ACHN (cell line): ENCODE measurements around the gene PCDH1.
A peak's percentile ranks its signal among the peaks of the same experiment; 100 is the strongest.
"Not testable (repeated sequence)": the region's sequence is repeated elsewhere in the genome, so short reads cannot be mapped to it uniquely, and the experiment has no call there.

Experiments
- DNase-seq: peaks from one replicate; pipeline ENCODE4 v3.0.0-alpha.2; 2015
- in situ Hi-C: cut with HindIII; loops from 2 replicates; pipeline ENCODE4 v1.10.0; 2017; ENCODE audit warnings: low sequenced_read_pairs, low pct_ligation_motif_present, low pct_unique_long_range_greater_than_20kb

PCDH1 gene

DNA sequence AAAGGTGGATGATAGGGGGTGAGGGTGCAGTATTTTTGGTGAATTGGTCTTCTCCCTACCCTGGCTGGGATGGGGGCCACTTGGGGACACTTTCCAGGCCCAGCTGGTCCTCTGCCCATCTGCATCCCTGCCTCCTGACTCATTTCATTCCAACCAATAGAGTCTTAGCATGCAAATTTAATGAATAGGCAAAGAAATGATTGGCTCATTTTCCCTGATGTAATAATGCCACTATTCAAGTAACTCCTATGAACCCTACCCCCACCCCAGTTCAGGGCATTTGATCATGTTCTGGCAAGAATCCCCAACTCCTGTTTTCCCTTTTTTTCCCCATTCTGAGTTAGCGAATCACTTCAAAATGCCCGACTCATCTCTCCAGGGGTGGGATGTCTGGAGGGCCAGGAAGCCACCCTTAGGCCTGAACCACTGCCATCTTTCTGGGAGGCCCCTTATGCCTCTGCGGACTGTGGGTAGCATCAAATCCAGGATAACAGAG, 56.7 kb downstream of the PCDH1 start:
- peak; percentile 81 for DNase-seq

DNA sequence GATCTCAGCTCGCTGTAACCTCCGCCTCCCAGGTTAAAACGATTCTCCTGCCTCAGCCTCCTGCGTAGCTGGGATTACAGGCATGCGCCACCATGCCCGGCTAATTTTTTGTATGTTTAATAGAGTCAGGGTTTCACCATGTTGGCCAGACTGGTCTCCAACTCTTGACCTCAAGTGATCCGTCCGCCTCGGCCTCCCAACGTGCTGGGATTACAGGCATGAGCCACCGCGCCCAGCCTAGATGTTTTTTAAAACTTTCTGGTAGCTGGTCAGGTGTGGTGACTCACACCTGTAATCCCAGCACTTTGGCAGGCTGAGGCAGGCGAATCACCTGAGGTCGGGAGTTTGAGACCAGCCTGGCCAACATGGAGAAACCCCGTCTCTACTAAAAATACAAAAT, 57.5 kb downstream of the PCDH1 start:
- in situ Hi-C loops, DNase-seq: not testable (repeated sequence)

More for the DNA sequence above, 56.7 kb downstream of the PCDH1 start:
- in situ Hi-C loops = no loop called here

DNA sequence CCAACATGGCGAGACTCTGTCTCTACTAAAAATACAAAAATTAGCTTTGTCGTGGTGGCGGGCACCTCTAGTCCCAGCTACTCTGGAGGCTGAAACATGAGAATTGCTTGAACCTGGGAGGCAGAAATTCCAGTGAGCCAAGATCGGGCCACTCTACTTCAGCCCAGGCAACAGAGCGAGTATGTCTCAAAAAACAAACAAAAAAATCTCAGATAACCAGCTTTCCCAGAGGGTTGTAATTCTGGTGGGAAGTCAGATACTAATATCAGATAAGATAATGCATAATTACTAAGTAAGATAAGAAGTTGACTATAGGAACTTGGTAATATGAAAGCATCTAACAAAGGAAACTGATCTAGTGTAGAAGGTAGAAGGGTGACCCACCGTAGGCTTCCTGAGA, 60.6 kb downstream of the PCDH1 start:
- in situ Hi-C loops = no loop called here

DNA sequence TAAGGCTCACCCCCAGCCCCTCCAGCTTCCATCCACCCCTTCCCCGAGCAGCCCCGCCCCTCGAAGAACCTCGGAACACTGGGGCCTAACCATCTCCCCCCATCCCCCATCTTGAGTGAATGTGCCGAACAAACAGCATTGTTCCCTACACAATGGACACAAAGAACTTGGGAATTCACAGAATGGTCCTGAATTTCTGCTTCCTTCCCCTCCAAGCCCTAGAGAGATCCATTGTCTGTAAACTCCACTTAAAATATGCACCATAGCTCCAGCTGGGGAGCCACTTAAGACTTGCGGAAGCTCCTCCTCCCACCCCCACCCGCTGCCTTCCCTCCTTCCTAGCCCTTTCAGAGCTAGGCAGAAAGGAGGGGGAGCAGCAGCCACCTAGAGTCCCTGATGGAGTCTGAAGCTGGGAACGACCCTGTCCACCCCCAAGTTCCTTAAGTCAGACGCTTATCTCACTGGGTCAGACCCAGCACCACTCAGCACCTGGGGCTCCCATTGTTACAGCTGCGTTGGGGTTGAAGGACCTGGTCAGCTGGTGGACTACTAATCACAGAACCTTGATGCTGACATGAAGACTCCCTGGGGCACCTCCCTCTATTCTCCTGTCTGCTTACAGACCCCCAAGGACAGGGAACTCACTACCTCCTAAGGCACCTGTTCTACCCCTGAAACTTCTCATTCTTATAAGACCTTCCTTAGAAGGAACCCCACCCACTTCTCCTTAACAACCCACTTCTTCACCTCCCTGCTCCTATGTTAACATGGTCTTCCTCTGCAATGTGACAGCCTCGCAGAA, 61.4 kb downstream of the PCDH1 start:
- in situ Hi-C loops = no loop called here
- no peak for DNase-seq

More for the DNA sequence above, 60.6 kb downstream of the PCDH1 start:
- DNase-seq = no peak

DNA sequence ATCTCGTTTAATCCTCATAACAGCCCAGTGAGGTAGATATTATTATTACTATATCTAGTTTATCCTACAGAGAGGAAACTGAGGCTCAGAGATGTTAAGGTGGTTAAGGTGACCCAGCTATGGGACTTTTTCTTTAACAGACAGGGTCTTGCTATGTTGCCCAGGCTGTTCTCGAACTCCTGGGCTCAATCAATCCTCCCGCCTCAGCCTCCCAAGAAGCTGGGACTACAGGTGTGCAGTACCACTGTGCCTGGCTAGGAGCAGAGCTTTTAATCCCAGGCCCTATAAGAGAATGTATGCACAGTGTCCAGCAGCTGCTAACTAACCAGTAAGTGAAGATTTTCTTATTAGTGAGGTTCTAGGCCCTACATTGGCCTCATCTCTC, 62.4 kb downstream of the PCDH1 start:
- in situ Hi-C loops = no loop called here
- no peak for DNase-seq

DNA sequence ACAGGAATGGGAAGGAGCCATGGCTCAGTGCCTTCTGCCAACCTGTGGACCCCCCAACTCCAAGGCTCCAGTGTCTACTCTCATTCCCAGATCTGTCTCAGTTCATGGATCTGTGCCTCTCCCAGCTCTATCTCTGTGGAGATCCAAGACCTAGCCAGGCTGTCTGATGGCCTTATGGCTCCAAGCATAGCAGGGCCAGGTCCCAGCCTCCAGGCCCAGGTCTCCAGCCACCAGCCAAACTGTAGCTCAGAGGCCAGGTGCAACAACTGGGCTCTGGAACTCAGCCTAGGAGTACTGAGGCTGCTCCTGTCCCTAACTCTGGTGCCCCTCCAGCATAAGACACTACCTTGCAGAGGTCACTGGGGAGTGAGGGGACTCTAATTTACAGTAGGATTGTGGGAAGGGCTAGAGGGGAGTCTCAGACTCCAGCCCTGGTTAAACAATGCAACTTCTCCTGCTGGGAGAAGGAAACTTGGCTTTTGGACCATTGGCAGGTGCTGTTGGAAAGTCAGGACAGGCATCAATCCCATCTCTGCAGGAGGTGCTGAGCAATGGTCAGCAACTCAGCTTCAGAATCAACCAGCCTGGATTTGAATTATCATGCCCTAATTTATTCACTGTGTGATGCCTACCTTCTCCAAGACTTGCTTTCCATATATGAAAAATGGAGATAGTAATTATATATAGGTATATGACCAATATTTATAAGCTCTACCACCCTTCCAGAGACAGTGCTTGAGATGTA, 63.0 kb downstream of the PCDH1 start:
- DNase-seq = no peak
- in situ Hi-C loops = no loop called here

DNA sequence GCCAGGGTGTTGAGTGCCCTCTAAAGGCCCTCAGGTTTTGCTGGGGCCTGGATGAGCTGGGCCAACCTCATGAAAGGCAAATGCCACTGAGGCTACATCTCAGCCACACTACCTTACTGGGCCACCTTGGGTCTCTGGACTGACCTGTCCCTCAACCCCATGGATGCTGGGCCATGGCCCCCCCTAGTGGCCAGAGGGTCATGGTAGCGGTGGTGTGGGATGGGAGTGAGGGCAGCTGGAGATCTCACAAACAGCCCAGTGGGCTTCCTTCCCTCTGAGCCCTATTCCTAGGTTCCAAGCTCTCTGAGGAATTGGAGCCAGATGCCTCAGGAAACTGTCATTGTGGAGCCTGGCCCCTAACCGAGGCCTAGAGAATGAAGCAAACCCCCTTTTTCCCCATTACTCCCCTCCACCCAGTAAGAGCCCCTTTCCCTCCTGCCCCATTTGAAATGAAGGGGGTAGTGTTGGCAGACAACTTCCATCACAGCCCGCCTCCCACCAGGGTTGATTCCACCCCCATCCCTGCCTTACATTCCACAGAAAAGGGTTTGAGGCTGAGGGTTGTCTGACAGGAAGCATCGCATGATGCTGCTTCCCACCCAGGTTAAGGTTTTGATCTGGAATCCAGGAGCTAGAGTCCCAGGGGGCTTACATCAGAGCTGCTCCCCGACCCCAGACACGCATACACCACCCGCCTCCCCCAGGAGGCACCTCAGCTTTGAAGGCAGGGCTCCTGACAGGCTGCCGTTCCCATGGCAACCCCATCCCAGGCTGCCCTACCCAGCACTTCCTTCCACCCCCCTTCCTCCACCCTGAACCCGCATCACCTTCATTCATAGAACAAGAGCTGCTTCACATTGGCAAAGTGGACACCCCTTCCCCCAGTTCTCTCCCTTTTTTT, 63.9 kb downstream of the PCDH1 start:
- in situ Hi-C loops = no loop called here
- DNase-seq = peak; percentile 60

DNA sequence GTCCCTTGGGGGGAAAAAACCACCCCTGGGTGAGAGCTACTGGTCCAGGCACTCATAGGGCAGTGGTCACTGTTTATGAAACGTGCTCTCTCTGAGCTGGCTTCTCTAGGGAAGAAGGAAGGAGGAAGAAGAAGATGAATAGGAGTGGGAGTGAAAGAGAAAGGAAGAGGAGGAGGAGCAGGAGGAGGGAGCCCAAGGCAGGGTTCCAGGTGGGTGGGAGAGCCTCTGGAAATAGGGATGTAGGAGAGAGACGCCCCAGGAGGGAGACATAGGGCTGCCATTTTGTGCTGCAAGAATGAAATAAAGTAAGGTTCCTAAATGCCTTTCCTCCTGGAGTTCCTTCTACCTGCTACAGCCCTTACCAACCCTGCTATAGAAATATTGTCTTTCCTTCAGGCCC, 65.7 kb downstream of the PCDH1 start:
- in situ Hi-C loops = no loop called here
- DNase-seq = no peak

DNA sequence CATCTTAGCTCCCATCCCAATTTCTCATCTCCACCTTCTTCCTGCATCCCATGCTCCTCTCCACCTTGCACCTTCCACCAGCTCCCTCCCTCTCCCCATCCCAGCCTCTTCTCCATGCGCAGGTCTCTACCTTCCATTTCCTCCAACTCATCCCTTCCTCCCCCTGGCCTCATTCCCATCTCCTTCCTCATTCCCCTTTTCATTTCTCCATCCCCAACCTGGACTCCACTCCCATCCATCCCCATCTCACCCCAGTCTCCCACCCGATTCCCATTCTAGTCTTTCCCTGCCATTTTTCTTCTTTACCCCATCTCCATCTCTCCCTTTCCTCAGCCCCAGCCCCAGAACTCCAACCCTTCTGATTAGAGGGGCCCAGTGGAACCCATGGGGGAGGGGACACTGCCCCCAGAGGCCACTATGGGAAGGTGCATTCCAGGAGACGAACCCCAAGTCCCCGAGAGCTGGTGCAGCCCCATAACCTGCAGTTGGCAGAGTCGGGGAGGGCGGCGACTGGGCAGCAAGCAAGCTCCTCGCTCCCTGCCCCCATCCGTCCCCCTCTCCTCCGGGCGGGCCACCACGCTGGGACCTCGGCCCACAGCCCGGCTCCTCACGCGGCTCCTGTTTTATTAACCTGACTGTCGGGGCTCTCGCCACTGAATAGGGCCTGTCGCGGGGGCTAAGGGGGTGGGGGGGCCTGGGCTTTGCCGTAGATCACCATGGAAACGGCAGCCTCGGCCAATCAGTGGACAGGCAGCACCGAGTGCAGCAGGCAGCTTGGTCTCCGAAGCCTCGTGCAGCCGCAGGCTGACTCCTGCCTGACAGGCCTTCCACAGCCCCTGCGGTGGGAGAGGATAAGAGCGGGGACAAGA, 66.7 kb downstream of the PCDH1 start:
- peak; percentile 12 for DNase-seq

DNA sequence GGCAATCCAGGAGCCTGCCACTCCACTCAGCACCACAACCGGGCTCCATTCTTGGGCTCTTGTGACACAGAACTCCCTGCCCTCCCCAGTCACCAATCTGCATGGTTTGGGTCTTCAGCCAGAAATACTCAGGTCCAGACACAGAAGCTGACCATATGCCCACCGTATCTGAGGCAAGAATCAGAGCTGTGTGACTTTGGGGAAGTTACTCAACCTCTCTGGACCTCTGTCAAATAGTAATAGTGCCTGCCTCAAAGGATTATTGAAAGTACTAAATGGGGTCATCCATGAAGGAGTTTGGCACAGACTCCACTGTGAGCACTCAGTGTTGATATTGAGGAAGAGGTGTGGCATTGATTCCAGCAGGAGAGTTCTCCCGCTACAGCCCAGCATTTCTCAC, 67.5 kb downstream of the PCDH1 start:
- DNase-seq = no peak
- in situ Hi-C loops = no loop called here

More for the DNA sequence above, 66.7 kb downstream of the PCDH1 start:
- in situ Hi-C loops = no loop called here

DNA sequence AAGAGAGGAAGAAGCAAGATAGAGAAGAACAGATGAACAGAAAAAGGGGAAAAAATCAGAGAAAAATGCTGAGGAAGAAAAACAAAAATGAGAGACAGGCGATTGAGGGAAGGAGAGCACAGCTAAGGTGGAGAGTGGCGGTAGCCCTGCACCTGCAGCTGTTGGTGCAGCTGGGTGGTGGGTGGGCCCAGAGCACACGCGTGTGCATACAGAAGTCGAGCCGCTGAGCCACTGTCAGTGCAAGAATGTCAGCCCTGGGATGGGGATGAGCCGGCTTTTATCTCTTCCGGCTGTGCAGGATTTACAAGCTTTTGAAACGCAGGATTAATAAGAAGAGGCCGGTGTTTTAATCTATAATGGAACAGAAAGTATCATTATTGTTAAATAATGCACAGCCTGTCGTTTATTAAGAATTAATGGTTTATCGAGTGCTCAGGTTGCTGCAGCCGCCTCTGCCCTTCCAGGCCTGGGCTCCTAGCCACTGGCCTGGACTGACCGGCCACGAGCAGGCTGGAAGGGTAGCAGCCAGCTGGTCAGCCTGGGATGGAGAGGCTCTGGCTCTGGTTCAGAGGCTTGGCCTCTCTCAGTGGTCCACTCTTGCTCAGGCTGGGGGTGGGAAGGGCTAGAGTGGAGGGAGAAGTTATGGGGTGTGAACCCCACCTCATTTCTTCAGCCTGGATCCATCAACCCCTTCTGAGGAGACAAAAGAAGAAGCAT, 68.7 kb downstream of the PCDH1 start:
- in situ Hi-C loops = no loop called here
- no peak for DNase-seq

DNA sequence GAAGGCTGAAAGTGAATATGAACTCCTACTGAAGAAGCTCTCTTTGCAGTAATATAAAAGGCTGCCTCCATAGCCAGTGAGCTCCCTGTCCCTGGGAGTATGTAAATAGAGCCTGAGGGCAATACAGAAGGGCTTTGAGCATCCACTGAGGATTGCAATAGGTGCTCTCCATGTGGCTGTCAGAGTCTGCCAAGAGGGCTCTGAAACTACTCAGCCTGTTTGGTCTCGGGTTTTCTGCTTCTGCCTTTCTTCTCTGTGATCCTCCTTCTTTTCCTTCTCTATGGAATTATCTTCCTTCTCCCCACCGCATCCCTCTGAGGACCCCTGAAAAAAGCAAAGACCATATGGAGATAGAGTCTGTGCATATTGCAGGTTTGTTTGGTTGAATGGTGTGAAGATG, 69.4 kb downstream of the PCDH1 start:
- no peak for DNase-seq
- in situ Hi-C loops = no loop called here

DNA sequence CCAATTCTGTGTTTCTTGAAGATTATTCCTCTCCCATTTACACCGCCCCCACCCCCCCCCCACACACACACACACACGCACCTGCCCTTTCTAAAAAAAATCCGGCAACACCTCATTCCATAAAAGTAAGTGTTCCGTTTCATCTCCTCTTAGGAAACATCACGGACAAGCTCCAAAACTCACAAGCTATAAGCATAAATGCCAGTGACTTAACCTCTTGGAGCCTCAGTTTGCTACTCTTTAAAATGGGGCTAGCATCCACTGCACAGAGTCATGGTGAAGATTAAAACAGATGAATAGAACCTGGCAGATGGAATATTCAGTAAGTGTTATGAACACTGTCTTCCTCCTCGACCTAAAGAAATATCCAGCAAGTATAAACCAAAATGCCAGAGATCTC, 70.5 kb downstream of the PCDH1 start:
- in situ Hi-C loops = no loop called here
- no peak for DNase-seq

DNA sequence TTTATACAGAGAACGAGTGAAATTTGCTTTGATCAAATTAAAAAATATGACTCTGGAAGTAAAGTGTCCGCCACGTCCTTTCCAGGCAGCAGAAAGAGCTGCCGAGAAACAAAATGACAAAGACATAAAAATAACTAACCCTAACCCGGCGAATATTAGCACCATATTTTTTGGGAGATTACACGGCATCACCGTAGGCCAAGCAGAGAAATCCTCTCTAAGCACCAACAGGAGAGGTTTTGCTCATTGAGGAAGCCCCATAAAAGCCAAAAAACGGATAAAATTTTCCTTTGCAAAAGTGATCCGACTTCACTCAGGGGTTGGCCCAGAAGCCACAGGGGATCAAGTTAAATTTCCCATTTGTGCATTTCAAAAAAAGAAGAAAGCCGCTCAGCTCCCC, 70.9 kb downstream of the PCDH1 start:
- in situ Hi-C loops = no loop called here
- DNase-seq = no peak

DNA sequence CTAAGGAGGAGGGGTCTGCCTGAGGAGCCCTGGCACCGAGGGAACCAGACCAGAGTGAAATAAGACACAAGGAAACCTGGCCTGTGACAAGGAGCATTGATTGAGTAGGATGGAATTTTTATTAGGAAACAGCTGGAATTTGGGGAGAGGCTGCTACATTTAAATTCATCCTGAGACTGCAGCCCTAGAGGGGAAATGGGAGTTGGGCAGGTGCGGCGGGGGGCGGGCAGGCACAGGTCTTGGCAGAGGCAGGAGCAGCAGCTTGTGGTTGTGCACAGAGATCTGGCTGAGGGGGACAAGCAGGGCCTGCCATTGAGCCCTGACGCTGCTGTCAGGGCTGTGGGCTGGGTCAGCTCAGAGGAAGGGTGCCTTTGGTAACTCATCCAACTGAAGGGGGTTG, 71.6 kb downstream of the PCDH1 start:
- in situ Hi-C loops = no loop called here

DNA sequence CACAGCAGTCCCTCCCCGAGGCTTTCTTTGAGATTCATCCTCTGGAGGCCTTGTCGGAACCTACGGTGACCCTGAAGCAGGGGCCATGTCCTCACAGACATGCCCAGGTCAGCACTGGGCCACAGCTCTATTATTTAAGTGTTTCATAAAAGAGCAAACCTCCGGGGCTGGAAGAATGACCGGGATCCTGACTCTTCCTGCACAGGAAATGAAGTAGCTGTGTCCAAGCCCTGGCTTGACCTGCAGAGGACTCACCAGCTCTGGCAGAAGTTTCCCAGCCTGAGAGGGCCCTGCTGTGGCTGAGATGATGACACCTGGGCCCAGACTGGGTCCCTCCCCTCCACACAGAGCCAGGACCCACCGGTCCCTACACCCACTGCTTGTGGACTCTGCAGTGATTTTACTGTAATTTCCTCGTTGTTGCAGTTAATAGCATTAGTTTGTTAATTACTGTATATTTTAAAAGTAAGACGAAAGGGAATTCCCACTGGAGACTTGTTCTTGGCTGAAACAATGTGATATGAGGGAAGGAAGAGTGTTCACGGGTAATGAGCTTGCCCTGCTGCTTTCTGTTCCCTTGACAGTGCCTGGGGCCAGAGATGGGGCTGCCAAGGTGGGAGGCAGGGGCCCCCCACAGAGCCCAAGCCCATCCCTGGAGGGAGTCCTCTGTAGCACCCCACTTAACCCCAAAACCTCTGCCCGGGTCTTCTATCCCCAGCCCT, 72.2 kb downstream of the PCDH1 start:
- DNase-seq = no peak
- in situ Hi-C loops = no loop called here

More for the DNA sequence above, 71.6 kb downstream of the PCDH1 start:
- no peak for DNase-seq

DNA sequence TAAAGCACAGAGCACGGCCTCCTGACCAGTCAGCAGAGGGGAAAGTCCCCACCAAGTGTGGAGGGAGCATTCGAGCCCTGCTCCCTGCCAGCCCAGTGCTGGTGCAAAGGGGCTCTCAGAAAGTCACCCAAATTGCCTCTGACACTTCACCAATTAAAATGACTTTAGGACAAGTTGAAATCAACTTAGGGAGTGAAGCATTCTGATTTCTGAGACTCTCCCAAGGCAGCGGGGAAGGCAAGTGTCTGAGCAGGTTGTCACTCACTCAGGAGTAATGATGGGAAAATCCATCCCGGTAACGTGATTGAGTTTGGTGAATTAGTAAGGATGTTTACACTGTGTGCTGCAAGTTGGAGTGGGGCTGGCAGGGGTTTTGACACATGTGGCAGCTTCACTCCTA, 73.7 kb downstream of the PCDH1 start:
- no peak for DNase-seq
- in situ Hi-C loops = no loop called here
